Measurements from ENCODE around the gene WDR88.

DNA sequence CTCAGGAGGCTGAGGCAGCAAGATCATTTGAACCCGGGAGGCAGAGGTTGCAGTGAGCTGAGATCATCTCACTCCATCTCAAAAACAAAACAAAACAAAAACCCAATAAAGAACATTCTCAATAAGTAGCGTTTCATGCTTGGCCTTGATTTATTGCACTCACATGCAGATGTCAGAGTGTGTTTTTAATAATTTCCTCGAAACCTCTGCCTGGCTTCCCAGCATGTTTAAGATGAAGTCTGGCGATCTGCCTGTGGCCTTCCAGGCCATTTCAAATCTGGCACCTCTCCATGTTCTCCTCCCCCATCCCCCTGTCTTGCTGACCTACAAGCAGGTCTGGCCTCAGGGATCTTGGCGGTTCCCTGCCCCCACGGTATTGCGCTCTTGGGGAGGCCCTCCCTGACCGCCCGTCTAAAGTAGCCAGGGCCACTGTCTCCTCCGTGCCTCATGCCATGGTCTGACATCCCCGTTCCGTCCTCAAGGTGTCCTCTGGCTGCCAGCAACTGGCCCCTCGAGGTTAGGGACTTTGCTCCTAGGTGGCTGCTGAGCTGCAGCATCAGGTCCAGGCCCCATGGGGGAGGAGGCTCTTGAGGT lies 1.6 kb downstream of the WDR88 start:
- TF ChIP-seq, protein P1, sequence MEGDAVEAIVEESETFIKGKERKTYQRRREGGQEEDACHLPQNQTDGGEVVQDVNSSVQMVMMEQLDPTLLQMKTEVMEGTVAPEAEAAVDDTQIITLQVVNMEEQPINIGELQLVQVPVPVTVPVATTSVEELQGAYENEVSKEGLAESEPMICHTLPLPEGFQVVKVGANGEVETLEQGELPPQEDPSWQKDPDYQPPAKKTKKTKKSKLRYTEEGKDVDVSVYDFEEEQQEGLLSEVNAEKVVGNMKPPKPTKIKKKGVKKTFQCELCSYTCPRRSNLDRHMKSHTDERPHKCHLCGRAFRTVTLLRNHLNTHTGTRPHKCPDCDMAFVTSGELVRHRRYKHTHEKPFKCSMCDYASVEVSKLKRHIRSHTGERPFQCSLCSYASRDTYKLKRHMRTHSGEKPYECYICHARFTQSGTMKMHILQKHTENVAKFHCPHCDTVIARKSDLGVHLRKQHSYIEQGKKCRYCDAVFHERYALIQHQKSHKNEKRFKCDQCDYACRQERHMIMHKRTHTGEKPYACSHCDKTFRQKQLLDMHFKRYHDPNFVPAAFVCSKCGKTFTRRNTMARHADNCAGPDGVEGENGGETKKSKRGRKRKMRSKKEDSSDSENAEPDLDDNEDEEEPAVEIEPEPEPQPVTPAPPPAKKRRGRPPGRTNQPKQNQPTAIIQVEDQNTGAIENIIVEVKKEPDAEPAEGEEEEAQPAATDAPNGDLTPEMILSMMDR (IDR thresholded peaks at IDR 0.05; ENCODE audit: control extremely low read depth in 1 of 3, insufficient read depth in 1 of 3, low read depth in 1 of 3, low read length in 3 of 3), result peak; percentile 18 to 38 (median 24); a peak in 3 of 4 replicates
- TF ChIP-seq, protein P2, sequence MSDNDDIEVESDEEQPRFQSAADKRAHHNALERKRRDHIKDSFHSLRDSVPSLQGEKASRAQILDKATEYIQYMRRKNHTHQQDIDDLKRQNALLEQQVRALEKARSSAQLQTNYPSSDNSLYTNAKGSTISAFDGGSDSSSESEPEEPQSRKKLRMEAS (IDR thresholded peaks at IDR 0.05), result no peak
- TF ChIP-seq RAD21 (IDR thresholded peaks at IDR 0.05 in 1 of 2, conservative IDR thresholded peaks at IDR 0.05 in 1 of 2; ENCODE audit: low read depth in 2 of 2, low read length in 2 of 2) (peak in 1 of 2 experiments; percentile 41; a peak in 2 of 4 replicates), YY1 (IDR thresholded peaks at IDR 0.05; ENCODE audit: low read depth, low read length) (no peak)

Data from H1 (cell line).